Measurements from ENCODE around the gene DSC3.

The DSC3 gene

DNA sequence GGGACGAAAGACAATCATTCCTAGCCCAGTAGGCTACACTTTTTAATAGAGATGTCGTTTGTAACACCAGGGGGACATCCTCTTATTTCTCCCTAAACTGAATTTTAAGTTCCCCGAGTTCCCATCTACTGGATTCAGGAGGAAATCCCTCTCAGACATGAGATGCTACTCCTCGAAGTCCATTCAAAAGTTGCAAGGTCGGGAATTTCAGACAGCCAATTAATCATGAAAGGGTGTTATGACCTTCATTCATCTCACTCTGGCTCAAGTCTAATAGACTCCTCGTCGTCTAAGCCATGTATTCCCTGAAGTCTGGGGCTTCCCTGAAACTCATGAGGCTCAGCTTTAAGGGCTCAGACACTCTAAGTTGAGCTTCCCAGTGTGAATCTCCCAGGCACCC is 1.2 kb upstream of the DSC3 start:
- Histone ChIP-seq H3K9me3 (ENCODE audit: control insufficient read depth, insufficient read depth, low read depth, low read length) (no peaks in the 10 kb centered on the region), H3K27ac (ENCODE audit: extremely low read depth, low read depth, low read length) (no peak overlapping the region), H3K4me1 (ENCODE audit: control insufficient read depth, insufficient read depth, low read length) (no peaks in the 10 kb centered on the region), H3K4me3 (ENCODE audit: low read depth, low read length) (no peak overlapping the region), H3K36me3 (ENCODE audit: control insufficient read depth in 2 of 2, insufficient read depth in 1 of 2, low read length in 2 of 2) (no peaks in the 10 kb centered on the region)
- TF ChIP-seq, protein P1, sequence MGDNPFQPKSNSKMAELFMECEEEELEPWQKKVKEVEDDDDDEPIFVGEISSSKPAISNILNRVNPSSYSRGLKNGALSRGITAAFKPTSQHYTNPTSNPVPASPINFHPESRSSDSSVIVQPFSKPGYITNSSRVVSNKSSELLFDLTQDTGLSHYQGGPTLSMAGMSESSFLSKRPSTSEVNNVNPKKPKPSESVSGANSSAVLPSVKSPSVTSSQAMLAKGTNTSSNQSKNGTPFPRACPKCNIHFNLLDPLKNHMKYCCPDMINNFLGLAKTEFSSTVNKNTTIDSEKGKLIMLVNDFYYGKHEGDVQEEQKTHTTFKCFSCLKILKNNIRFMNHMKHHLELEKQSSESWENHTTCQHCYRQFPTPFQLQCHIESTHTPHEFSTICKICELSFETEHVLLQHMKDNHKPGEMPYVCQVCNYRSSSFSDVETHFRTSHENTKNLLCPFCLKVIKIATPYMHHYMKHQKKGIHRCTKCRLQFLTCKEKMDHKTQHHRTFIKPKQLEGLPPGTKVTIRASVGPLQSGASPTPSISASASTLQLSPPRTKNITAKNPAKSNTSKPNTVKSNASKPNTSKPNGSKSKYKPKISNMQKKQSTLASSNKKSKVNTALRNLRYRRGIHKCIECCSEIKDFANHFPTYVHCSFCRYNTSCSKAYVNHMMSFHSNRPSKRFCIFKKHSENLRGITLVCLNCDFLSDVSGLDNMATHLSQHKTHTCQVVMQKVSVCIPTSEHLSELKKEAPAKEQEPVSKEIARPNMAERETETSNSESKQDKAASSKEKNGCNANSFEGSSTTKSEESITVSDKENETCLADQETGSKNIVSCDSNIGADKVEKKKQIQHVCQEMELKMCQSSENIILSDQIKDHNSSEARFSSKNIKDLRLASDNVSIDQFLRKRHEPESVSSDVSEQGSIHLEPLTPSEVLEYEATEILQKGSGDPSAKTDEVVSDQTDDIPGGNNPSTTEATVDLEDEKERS (tag by site-specific recombination; IDR thresholded peaks at IDR 0.05) = no peak
- no peak for TF ChIP-seq RBAK (tag by site-specific recombination; IDR thresholded peaks at IDR 0.05)
- TF ChIP-seq, protein P2, sequence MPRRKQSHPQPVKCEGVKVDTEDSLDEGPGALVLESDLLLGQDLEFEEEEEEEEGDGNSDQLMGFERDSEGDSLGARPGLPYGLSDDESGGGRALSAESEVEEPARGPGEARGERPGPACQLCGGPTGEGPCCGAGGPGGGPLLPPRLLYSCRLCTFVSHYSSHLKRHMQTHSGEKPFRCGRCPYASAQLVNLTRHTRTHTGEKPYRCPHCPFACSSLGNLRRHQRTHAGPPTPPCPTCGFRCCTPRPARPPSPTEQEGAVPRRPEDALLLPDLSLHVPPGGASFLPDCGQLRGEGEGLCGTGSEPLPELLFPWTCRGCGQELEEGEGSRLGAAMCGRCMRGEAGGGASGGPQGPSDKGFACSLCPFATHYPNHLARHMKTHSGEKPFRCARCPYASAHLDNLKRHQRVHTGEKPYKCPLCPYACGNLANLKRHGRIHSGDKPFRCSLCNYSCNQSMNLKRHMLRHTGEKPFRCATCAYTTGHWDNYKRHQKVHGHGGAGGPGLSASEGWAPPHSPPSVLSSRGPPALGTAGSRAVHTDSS (tag by site-specific recombination; IDR thresholded peaks at IDR 0.05) = no peak
- TF ChIP-seq, protein P3, sequence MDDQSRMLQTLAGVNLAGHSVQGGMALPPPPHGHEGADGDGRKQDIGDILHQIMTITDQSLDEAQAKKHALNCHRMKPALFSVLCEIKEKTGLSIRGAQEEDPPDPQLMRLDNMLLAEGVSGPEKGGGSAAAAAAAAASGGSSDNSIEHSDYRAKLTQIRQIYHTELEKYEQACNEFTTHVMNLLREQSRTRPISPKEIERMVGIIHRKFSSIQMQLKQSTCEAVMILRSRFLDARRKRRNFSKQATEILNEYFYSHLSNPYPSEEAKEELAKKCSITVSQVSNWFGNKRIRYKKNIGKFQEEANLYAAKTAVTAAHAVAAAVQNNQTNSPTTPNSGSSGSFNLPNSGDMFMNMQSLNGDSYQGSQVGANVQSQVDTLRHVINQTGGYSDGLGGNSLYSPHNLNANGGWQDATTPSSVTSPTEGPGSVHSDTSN (CRISPR knock-in tag; IDR thresholded peaks at IDR 0.05) = no peak
- no peak for TF ChIP-seq ZNF23 (tag by site-specific recombination; IDR thresholded peaks at IDR 0.05; ENCODE audit: borderline replicate concordance)
- TF ChIP-seq MZF1 (tag by site-specific recombination; IDR thresholded peaks at IDR 0.05; ENCODE audit: borderline replicate concordance) = no peak
- no peak for TF ChIP-seq ZNF701 (tag by site-specific recombination; IDR thresholded peaks at IDR 0.05)
- no peak for TF ChIP-seq ZNF473 (tag by site-specific recombination; IDR thresholded peaks at IDR 0.05)
- TF ChIP-seq, protein P4, sequence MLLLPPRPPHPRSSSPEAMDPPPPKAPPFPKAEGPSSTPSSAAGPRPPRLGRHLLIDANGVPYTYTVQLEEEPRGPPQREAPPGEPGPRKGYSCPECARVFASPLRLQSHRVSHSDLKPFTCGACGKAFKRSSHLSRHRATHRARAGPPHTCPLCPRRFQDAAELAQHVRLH (tag by site-specific recombination; IDR thresholded peaks at IDR 0.05) = no peak
- TF ChIP-seq TRIM28 (IDR thresholded peaks at IDR 0.05; ENCODE audit: borderline replicate concordance, low read length) = no peak
- no peak for TF ChIP-seq SALL2 (tag by site-specific recombination; IDR thresholded peaks at IDR 0.05; ENCODE audit: borderline replicate concordance)
- TF ChIP-seq ZXDB (tag by site-specific recombination; IDR thresholded peaks at IDR 0.05) = no peak
- TF ChIP-seq, protein P5, sequence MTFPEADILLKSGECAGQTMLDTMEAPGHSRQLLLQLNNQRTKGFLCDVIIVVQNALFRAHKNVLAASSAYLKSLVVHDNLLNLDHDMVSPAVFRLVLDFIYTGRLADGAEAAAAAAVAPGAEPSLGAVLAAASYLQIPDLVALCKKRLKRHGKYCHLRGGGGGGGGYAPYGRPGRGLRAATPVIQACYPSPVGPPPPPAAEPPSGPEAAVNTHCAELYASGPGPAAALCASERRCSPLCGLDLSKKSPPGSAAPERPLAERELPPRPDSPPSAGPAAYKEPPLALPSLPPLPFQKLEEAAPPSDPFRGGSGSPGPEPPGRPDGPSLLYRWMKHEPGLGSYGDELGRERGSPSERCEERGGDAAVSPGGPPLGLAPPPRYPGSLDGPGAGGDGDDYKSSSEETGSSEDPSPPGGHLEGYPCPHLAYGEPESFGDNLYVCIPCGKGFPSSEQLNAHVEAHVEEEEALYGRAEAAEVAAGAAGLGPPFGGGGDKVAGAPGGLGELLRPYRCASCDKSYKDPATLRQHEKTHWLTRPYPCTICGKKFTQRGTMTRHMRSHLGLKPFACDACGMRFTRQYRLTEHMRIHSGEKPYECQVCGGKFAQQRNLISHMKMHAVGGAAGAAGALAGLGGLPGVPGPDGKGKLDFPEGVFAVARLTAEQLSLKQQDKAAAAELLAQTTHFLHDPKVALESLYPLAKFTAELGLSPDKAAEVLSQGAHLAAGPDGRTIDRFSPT (tag by site-specific recombination; IDR thresholded peaks at IDR 0.05) = no peak
- ChIA-PET CTCF (no interaction called here), POLR2A (no interaction called here)

DNA sequence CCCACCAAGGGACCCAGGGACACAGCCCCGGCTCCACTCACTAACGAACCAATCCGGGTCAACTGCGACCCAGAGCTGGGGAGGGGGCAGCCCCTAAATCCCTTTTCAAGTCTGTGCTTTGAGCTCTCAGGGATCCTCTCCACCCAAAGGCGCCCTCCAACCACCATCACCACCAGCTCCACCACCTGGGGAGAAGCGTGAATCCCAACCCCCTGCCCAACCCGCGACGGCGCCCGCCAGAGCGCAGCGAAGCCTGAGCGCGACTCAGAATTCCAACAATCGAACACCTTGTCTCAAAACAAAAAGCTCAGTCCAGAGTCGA is 497 bp downstream of the DSC3 start:
- CTCF ChIA-PET = interaction anchor here (0.6 to 1.1 kb wide), 3 partner anchors 14 to 70 kb away, joined by 3 to 4 read pairs (median 3); no protein-coding TSS in a partner anchor
- TF ChIP-seq, protein P6, sequence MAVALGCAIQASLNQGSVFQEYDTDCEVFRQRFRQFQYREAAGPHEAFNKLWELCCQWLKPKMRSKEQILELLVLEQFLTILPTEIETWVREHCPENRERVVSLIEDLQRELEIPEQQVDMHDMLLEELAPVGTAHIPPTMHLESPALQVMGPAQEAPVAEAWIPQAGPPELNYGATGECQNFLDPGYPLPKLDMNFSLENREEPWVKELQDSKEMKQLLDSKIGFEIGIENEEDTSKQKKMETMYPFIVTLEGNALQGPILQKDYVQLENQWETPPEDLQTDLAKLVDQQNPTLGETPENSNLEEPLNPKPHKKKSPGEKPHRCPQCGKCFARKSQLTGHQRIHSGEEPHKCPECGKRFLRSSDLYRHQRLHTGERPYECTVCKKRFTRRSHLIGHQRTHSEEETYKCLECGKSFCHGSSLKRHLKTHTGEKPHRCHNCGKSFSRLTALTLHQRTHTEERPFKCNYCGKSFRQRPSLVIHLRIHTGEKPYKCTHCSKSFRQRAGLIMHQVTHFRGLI (tag by site-specific recombination; IDR thresholded peaks at IDR 0.05) = 0 out of 2 replicates have a peak, but pooled peaks have one; percentile 51
- TF ChIP-seq, protein P7, sequence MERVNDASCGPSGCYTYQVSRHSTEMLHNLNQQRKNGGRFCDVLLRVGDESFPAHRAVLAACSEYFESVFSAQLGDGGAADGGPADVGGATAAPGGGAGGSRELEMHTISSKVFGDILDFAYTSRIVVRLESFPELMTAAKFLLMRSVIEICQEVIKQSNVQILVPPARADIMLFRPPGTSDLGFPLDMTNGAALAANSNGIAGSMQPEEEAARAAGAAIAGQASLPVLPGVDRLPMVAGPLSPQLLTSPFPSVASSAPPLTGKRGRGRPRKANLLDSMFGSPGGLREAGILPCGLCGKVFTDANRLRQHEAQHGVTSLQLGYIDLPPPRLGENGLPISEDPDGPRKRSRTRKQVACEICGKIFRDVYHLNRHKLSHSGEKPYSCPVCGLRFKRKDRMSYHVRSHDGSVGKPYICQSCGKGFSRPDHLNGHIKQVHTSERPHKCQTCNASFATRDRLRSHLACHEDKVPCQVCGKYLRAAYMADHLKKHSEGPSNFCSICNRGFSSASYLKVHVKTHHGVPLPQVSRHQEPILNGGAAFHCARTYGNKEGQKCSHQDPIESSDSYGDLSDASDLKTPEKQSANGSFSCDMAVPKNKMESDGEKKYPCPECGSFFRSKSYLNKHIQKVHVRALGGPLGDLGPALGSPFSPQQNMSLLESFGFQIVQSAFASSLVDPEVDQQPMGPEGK (tag by site-specific recombination; IDR thresholded peaks at IDR 0.05) = peak; percentile 54; the same call in 1 of the 2 replicates
- peak; percentile 94 for TF ChIP-seq ZNF423 (tag by site-specific recombination; IDR thresholded peaks at IDR 0.05)
- TF ChIP-seq, protein P8, sequence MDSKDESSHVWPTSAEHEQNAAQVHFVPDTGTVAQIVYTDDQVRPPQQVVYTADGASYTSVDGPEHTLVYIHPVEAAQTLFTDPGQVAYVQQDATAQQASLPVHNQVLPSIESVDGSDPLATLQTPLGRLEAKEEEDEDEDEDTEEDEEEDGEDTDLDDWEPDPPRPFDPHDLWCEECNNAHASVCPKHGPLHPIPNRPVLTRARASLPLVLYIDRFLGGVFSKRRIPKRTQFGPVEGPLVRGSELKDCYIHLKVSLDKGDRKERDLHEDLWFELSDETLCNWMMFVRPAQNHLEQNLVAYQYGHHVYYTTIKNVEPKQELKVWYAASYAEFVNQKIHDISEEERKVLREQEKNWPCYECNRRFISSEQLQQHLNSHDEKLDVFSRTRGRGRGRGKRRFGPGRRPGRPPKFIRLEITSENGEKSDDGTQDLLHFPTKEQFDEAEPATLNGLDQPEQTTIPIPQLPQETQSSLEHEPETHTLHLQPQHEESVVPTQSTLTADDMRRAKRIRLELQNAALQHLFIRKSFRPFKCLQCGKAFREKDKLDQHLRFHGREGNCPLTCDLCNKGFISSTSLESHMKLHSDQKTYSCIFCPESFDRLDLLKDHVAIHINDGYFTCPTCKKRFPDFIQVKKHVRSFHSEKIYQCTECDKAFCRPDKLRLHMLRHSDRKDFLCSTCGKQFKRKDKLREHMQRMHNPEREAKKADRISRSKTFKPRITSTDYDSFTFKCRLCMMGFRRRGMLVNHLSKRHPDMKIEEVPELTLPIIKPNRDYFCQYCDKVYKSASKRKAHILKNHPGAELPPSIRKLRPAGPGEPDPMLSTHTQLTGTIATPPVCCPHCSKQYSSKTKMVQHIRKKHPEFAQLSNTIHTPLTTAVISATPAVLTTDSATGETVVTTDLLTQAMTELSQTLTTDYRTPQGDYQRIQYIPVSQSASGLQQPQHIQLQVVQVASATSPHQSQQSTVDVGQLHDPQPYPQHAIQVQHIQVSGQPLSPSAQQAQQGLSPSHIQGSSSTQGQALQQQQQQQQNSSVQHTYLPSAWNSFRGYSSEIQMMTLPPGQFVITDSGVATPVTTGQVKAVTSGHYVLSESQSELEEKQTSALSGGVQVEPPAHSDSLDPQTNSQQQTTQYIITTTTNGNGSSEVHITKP (tag by site-specific recombination; IDR thresholded peaks at IDR 0.05) = peak; percentile 79; the same call in 1 of the 2 replicates
- TF ChIP-seq ZXDB (tag by site-specific recombination; IDR thresholded peaks at IDR 0.05) = peak; percentile 8; the same call in 1 of the 2 replicates
- peak; percentile 86 for TF ChIP-seq GLIS2 (tag by site-specific recombination; IDR thresholded peaks at IDR 0.05)

More for the DNA sequence above, 497 bp downstream of the DSC3 start:
- POLR2A ChIA-PET = interaction anchor here (0.7 to 2.8 kb wide), 19 partner anchors 9 to 901 kb away, joined by 3 to 12 read pairs (median 4); partner anchors contain the start of gene TRAPPC8
- H3K36me3 ChIP-seq (ENCODE audit: control insufficient read depth in 2 of 2, insufficient read depth in 1 of 2, low read length in 2 of 2) = no peaks in the 10 kb centered on the region
- H3K4me3 ChIP-seq (ENCODE audit: low read depth, low read length) = peak overlapping the region; percentile 79
- peak overlapping the region; percentile 94 for H3K27ac ChIP-seq (ENCODE audit: extremely low read depth, low read depth, low read length)
- H3K9me3 ChIP-seq (ENCODE audit: control insufficient read depth, insufficient read depth, low read depth, low read length) = no peaks in the 10 kb centered on the region
- H3K4me1 ChIP-seq (ENCODE audit: control insufficient read depth, insufficient read depth, low read length) = no peaks in the 10 kb centered on the region
